Heart left ventricle (tissue), 16 donors: Measurements from ENCODE around the gene RPS6KA5. TPM values are rescaled to one million over a fixed set of nuclear protein-coding genes. Genes with fewer than 3 reads are reported as not detected.

Source experiments
- ATAC-seq, 4 donors: fragments of 200-7000 bp; cut with Tn5 transposase; one replicate each; pipeline ENCODE4 v1.9.1; 2020 to 2022; ENCODE audit warnings: moderate library complexity in 4 of 4, mild to moderate bottlenecking in 3 of 4, moderate number of reproducible peaks in 1 of 4
- DNase-seq, 5 donors: peaks; one replicate each; pipeline ENCODE4 v3.0.0-alpha.2; 2020
- H3K27ac ChIP-seq, 12 donors: fragments of 200-600 bp; sonication (generic) in 4 of 12; one replicate each; pipeline versions ENCODE4 v1.5.0 to v1.8.0; 2016 to 2022; ENCODE audit warnings: mild to moderate bottlenecking in 2 of 12
- H3K27me3 ChIP-seq, 9 donors: fragments of 200-600 bp; sonication (generic) in 2 of 9; one replicate each; pipeline versions ENCODE4 v1.5.1 to v1.8.0; 2016 to 2022; ENCODE audit warnings: mild to moderate bottlenecking in 3 of 9
- H3K36me3 ChIP-seq, 9 donors: fragments of 200-600 bp; sonication (generic) in 2 of 9; one replicate each; pipeline versions ENCODE4 v1.5.0 to v1.8.0; 2018 to 2022; ENCODE audit warnings: mild to moderate bottlenecking in 2 of 9
- H3K4me1 ChIP-seq, 12 donors: fragments of 200-600 bp; sonication (generic) in 4 of 12; one replicate each; pipeline versions ENCODE4 v1.5.0 to v1.8.0; 2016 to 2022; ENCODE audit warnings: mild to moderate bottlenecking in 3 of 12
- H3K4me3 ChIP-seq, 12 donors: fragments of 200-600 bp; sonication (generic) in 4 of 12; one replicate each; pipeline versions ENCODE4 v1.5.0 to v1.8.0; 2017 to 2022; ENCODE audit warnings: mild to moderate bottlenecking in 9 of 12, moderate library complexity in 4 of 12
- H3K9me3 ChIP-seq, 12 donors: fragments of 200-600 bp; sonication (generic) in 4 of 12; one replicate each; pipeline versions ENCODE4 v1.5.0 to v1.8.0; 2016 to 2022; ENCODE audit warnings: mild to moderate bottlenecking in 1 of 12
- CTCF ChIP-seq, 12 donors: fragments of 200-600 bp; sonication (generic) in 4 of 12; IDR thresholded peaks; one replicate each; pipeline versions ENCODE4 v1.5.0 to v1.8.0; 2018 to 2022; ENCODE audit warnings: antibody characterized with exemption in 12 of 12, mild to moderate bottlenecking in 5 of 12
- POLR2A ChIP-seq, 2 donors: fragments of 450-650 bp; IDR thresholded peaks; one replicate each; pipeline ENCODE4 v1.6.1; 2017; ENCODE audit warnings: antibody characterized with exemption in 2 of 2, mild to moderate bottlenecking in 2 of 2, moderate library complexity in 2 of 2
- WGBS, 4 donors: extraction: QIAGEN DNeasy Blood & Tissue Kit in 2 of 4; methylation state at CpG; one replicate each; pipeline versions ENCODE4 v1.1.5 to v1.1.7; 2013 to 2018; 5-methylcytosine and 5-hydroxymethylcytosine counted together
- intact Hi-C, 10 donors: fragments of 100-400 bp; cut with DNase I; formaldehyde crosslinking; loops; one replicate each; pipeline versions ENCODE4 v1.11.1 to v1.14.2; 2022
- polyA plus RNA-seq, 2 donors: library from polyadenylated mRNA; stranded (reverse); fragments of 200-250 nt; gene quantifications; one replicate each; pipeline ENCODE4 v1.2.3, GENCODE V29; 2013
- total RNA-seq, 9 donors: library from RNA; depleted of rRNA in 2 of 9; stranded (reverse); fragments of >200 nt in 2 of 9; fragmentation: NEBNext Ultra II Directional in 3 of 9; extraction: Animal tissue kit (Norgen Biotek cat#: 25700) in 3 of 9; gene quantifications; one replicate each; pipeline versions ENCODE4 v1.1.0 to v1.2.4, GENCODE V29; 2016 to 2023
- donor health status: ischemic (EF 13 %, LVEDD 7.1; RV severe dilation, severe dysfunction).
- donor health status: healthy with polysubstance abuse.
- donor health status: DM: no; HTN: yes; CAD: no.
- donor health status: DM: no; HTN: no; CAD: no.
- donor health status: ischemic (EF 25% LVEDD 6.9; RV normal size, moderate dysfunction).
- donor health status: ischemic (EF 25% LVEDD 5.7; RV mildly dilated, moderate dysfunction).
- donor health status: healthy.
- donor health status: DM: yes; HTN: yes; CAD: no.
- donor health status: ischemic (EF 35%, LVEDD 5.7; RV mildly dilated, moderate dysfunction).
- donor health status: nonischemic (EF 11% LVEDD 7.7; RV severe dilation, severe dysfunction).
- donor health status: DM: yes; HTN: yes; CAD: no.
- donor health status: PGD.
- donor health status: ischemic (EF 29% LVEDD 5.4; RV normal size, mild dysfunction).
- donor health status: nonischemic (EF 23%, LVEDD 6.1; RV moderate dilation, normal function).

RPS6KA5 gene
- total and polyA plus RNA-seq, 11 donors = 0.72 to 13.3 (median 8.5) TPM

GRCh38 chr14:90995785-90996184, 64.7 kb downstream of the RPS6KA5 start:
- no peak for TF ChIP-seq CTCF (IDR thresholded peaks at IDR 0.05)
- no peak for TF ChIP-seq POLR2A (IDR thresholded peaks at IDR 0.05)
- no peaks in the 10 kb centered on the region for H3K9me3 ChIP-seq
- DNase-seq = no peak
- WGBS, 4 donors = 93 to 98% (median 95%) methylated on average over 4 of the region's 4 CpGs
- no peaks in the 10 kb centered on the region for H3K4me1 ChIP-seq
- intact Hi-C loops = no loop called here
- ATAC-seq = no peak
- no peak overlapping the region for H3K4me3 ChIP-seq
- peaks cover 0 to 5% (median 0%) of the 10 kb centered on the region in 9 donors for H3K36me3 ChIP-seq
- H3K27me3 ChIP-seq = no peaks in the 10 kb centered on the region
- H3K27ac ChIP-seq = no peak overlapping the region

- peaks cover 0 to 5% (median 0%) of the 10 kb centered on the region in 9 donors for H3K36me3 ChIP-seq
- H3K27me3 ChIP-seq = no peaks in the 10 kb centered on the region
- H3K27ac ChIP-seq = no peak overlapping the region
- H3K4me1 ChIP-seq = no peaks in the 10 kb centered on the region
- whole genome bisulfite sequencing, 4 donors = 93 to 97% (median 96%) methylated on average over 3 of the region's 3 CpGs
- no peak for ATAC-seq
- TF ChIP-seq POLR2A (IDR thresholded peaks at IDR 0.05) (no peak), CTCF (IDR thresholded peaks at IDR 0.05) (no peak)
- intact Hi-C loops = no loop called here
- no peak overlapping the region for H3K4me3 ChIP-seq
- no peaks in the 10 kb centered on the region for H3K9me3 ChIP-seq
- DNase-seq = no peak
Measured at GRCh38 chr14:90993792-90994191, 66.6 kb downstream of the RPS6KA5 start.

GRCh38 chr14:90991690-90992443, 68.6 kb downstream of the RPS6KA5 start:
- no peak for DNase-seq
- intact Hi-C loops = no loop called here
- TF ChIP-seq CTCF (IDR thresholded peaks at IDR 0.05) (no peak), POLR2A (IDR thresholded peaks at IDR 0.05) (no peak)
- Histone ChIP-seq H3K27ac (no peak overlapping the region), H3K4me3 (no peak overlapping the region), H3K27me3 (no peaks in the 10 kb centered on the region), H3K36me3 (no peaks in the 10 kb centered on the region), H3K4me1 (no peaks in the 10 kb centered on the region), H3K9me3 (no peaks in the 10 kb centered on the region)
- no peak for ATAC-seq

- Histone ChIP-seq H3K27me3 (no peaks in the 10 kb centered on the region), H3K4me1 (no peaks in the 10 kb centered on the region), H3K9me3 (no peaks in the 10 kb centered on the region), H3K36me3 (no peaks in the 10 kb centered on the region), H3K4me3 (no peak overlapping the region), H3K27ac (no peak overlapping the region)
- DNase-seq (no peak), ATAC-seq (no peak)
- 84 to 91% (median 86%) methylated on average over 3 of the region's 3 CpGs for WGBS, 4 donors
- TF ChIP-seq CTCF (IDR thresholded peaks at IDR 0.05) = no peak
- intact Hi-C loops = no loop called here
Measured at GRCh38 chr14:90990141-90990540, 70.3 kb downstream of the RPS6KA5 start.
